CD14-positive monocyte (primary cell): Measurements from ENCODE around the gene GSTA4. TPM values are rescaled to one million over a fixed set of nuclear protein-coding genes. Genes with fewer than 3 reads are reported as not detected.

Source experiments
- DNase-seq, 3 donors: peaks; one replicate each; pipeline ENCODE4 v3.0.0-alpha.2; 2011 to 2022
- H2AFZ ChIP-seq: 2 replicates; pipeline ENCODE4 v1.6.0; 2012; ENCODE audit warnings: mild to moderate bottlenecking, low read depth, low read length, inconsistent platforms; ENCODE audit not compliant: insufficient read depth, poor library complexity, severe bottlenecking
- H3K27ac ChIP-seq, 2 donors: 1 replicate in 1 of 2; 2 replicates in 1 of 2; pipeline ENCODE4 v1.5.1; 2012 to 2013; ENCODE audit warnings: low read length in 2 of 2, control low read depth in 1 of 2, inconsistent platforms in 1 of 2, low read depth in 1 of 2, mild to moderate bottlenecking in 1 of 2
- H3K27me3 ChIP-seq, 2 donors: one replicate each; pipeline versions ENCODE4 v1.6.0 to v1.6.1; 2011 to 2013; ENCODE audit warnings: low read length in 2 of 2; ENCODE audit not compliant: control insufficient read depth in 2 of 2, insufficient read depth in 2 of 2
- H3K36me3 ChIP-seq, 2 donors: replicated peaks in 1 of 2; 1 replicate in 1 of 2; 2 replicates in 1 of 2; pipeline versions ENCODE4 v1.5.1 to v1.6.1; 2012 to 2013; ENCODE audit warnings: low read length in 2 of 2, control low read depth in 1 of 2, inconsistent platforms in 1 of 2, mild to moderate bottlenecking in 1 of 2; ENCODE audit not compliant: insufficient read depth in 2 of 2, control insufficient read depth in 1 of 2
- H3K4me1 ChIP-seq, 2 donors: 1 replicate in 1 of 2; 2 replicates in 1 of 2; pipeline versions ENCODE4 v1.5.1 to v1.6.1; 2012 to 2013; ENCODE audit warnings: low read length in 2 of 2, control low read depth in 1 of 2, inconsistent platforms in 1 of 2, mild to moderate bottlenecking in 1 of 2, moderate library complexity in 1 of 2; ENCODE audit not compliant: insufficient read depth in 2 of 2, control insufficient read depth in 1 of 2
- H3K4me2 ChIP-seq: replicated peaks from 2 replicates; pipeline ENCODE3; 2012; ENCODE audit warnings: low read length, moderate library complexity, mild to moderate bottlenecking; ENCODE audit not compliant: poor library complexity, severe bottlenecking; ENCODE audit errors: extremely low read depth
- H3K4me3 ChIP-seq, 3 experiments: fragments of 200-600 bp in 1 of 3; sonication (generic) in 1 of 3; replicated peaks in 1 of 3; 1 replicate in 2 of 3; 2 replicates in 1 of 3; pipeline ENCODE4 v1.5.1; 2011 to 2013; ENCODE audit warnings: low read length in 3 of 3, mild to moderate bottlenecking in 3 of 3, control low read depth in 2 of 3, low read depth in 2 of 3, inconsistent platforms in 1 of 3, moderate library complexity in 1 of 3
- H3K79me2 ChIP-seq: 2 replicates; pipeline ENCODE4 v1.6.0; 2012; ENCODE audit warnings: mild to moderate bottlenecking, control low read depth, inconsistent platforms, low read length, moderate library complexity; ENCODE audit not compliant: insufficient read depth
- H3K9ac ChIP-seq: 2 replicates; pipeline ENCODE4 v1.6.0; 2017; ENCODE audit warnings: low read length, mild to moderate bottlenecking; ENCODE audit not compliant: insufficient read depth, poor library complexity, severe bottlenecking
- H3K9me3 ChIP-seq, 2 donors: replicated peaks in 1 of 2; 1 replicate in 1 of 2; 2 replicates in 1 of 2; pipeline versions ENCODE4 v1.5.1 to v1.6.1; 2012 to 2013; ENCODE audit warnings: low read length in 2 of 2, control low read depth in 1 of 2; ENCODE audit not compliant: control insufficient read depth in 1 of 2, insufficient read depth in 1 of 2
- H4K20me1 ChIP-seq: 2 replicates; pipeline ENCODE4 v1.6.0; 2012; ENCODE audit warnings: mild to moderate bottlenecking, low read length, control low read depth, moderate library complexity; ENCODE audit not compliant: insufficient read depth
- H3K27ac Mint-ChIP-seq, 7 donors: one replicate each; pipeline ENCODE4 v1.8.0; 2020; ENCODE audit warnings: mild to moderate bottlenecking in 7 of 7, mixed read lengths in 7 of 7, moderate library complexity in 6 of 7, inconsistent platforms in 2 of 7
- H3K27me3 Mint-ChIP-seq, 3 donors: one replicate each; pipeline ENCODE4 v1.8.0; 2021 to 2022; ENCODE audit warnings: low read depth in 3 of 3, mild to moderate bottlenecking in 3 of 3, mixed read lengths in 3 of 3, moderate library complexity in 3 of 3, inconsistent platforms in 1 of 3
- H3K36me3 Mint-ChIP-seq, 2 donors: one replicate each; pipeline ENCODE4 v1.8.0; 2020; ENCODE audit warnings: mixed read lengths in 2 of 2, inconsistent platforms in 1 of 2, mild to moderate bottlenecking in 1 of 2
- H3K4me1 Mint-ChIP-seq: one replicate; pipeline ENCODE4 v1.8.0; 2020; ENCODE audit warnings: mild to moderate bottlenecking, mixed read lengths
- H3K4me3 Mint-ChIP-seq, 2 donors: one replicate each; pipeline ENCODE4 v1.8.0; 2020; ENCODE audit warnings: mild to moderate bottlenecking in 2 of 2, mixed read lengths in 2 of 2, moderate library complexity in 1 of 2
- H3K9me3 Mint-ChIP-seq, 7 donors: one replicate each; pipeline ENCODE4 v1.8.0; 2020 to 2022; ENCODE audit warnings: mixed read lengths in 7 of 7, mild to moderate bottlenecking in 6 of 7, moderate library complexity in 6 of 7, inconsistent platforms in 2 of 7
- CTCF ChIP-seq: fragments of 200-600 bp; IDR thresholded peaks from one replicate; pipeline ENCODE4 v1.8.0; 2022; ENCODE audit warnings: antibody characterized with exemption, mild to moderate bottlenecking
- WGBS: methylation state at CpG from one replicate; pipeline ENCODE4 v1.1.5; 2013; ENCODE audit warnings: missing lambda C conversion rate; ENCODE audit not compliant: insufficient coverage; 5-methylcytosine and 5-hydroxymethylcytosine counted together
- intact Hi-C, 2 donors: fragments of 100-400 bp; cut with micrococcal nuclease; formaldehyde crosslinking; loops; one replicate each; pipeline versions ENCODE4 v1.15.0 to v1.15.1; 2023
- polyA plus RNA-seq, 3 donors: library from polyadenylated mRNA; depleted of rRNA in 1 of 3; unstranded in 2 of 3; stranded (reverse) in 1 of 3; fragments of 300-500 nt in 2 of 3; fragments of >200 nt in 1 of 3; fragmentation: Illumina TruSeq in 2 of 3; gene quantifications; 1 replicate in 2 of 3; 2 replicates in 1 of 3; pipeline ENCODE4 v1.2.3, GENCODE V29; 2012 to 2021

The GSTA4 gene
- polyA plus RNA-seq, 3 donors = 0.34 to 0.41 (median 0.36) TPM

DNA sequence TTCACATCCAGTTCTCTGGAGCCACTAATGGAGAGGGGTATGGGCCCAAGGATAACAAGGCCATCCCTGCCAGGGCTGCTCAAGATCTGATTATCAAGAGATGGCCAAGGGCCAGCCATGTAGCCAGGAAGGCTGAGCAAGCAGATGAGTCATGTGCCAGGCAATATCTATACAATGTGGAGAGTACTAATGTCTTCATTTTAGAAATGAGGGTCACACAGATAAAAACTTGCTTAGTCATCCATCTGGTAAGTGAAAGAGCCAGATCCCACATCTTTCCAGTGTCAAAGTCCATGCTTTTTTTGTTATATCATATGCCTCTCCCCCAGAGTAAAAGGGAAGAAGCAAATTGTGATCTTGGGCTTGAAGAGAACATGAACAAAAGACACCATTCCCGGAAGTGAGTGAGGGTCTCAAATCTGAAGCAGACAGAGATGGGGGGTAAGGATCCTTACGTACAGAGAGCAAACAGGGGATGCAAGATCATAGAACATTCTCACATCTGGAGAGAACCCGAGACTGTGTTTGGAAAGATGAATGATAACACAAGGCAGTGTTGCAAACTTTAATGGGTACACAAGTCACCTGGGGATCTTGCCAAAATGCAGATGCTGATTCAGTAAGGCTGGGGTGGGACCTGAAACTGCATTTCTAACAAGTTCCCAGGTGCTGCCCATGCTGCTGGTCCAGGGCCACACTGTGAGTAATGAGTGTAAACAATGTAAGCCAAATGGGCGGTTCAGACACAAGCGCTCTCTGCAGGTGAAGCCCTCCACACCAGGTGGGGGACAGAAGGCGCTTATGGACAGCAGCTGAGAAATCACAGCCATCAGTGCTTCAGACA is 65.5 kb downstream of the GSTA4 start:
- H3K9me3 Mint-ChIP-seq = peaks cover 0 to 11% (median 5%) of the 10 kb centered on the region in 7 donors
- H3K27ac Mint-ChIP-seq = no peak overlapping the region
- H3K4me3 Mint-ChIP-seq = no peak overlapping the region
- Histone ChIP-seq H3K4me3 (no peak overlapping the region), H2AFZ (no peak overlapping the region), H3K36me3 (no peaks in the 10 kb centered on the region), H3K4me1 (no peaks in the 10 kb centered on the region), H3K9ac (no peak overlapping the region), H4K20me1 (no peaks in the 10 kb centered on the region), H3K79me2 (no peaks in the 10 kb centered on the region), H3K9me3 (no peaks in the 10 kb centered on the region), H3K27me3 (no peaks in the 10 kb centered on the region), H3K4me2 (no peak overlapping the region), H3K27ac (no peak overlapping the region)
- TF ChIP-seq CTCF = no peak
- no peaks in the 10 kb centered on the region for H3K4me1 Mint-ChIP-seq
- no peak for DNase-seq
- intact Hi-C loops = no loop called here
- H3K27me3 Mint-ChIP-seq = peaks cover 0 to 3% (median 2%) of the 10 kb centered on the region in 3 donors
- WGBS = 85% methylated on average over 2 of the region's 6 CpGs
- H3K36me3 Mint-ChIP-seq = no peaks in the 10 kb centered on the region

Other genes with a start within 250 kb of the GSTA4 start
- gene GSTA2, start 231.8 kb downstream of the GSTA4 start, polyA plus RNA-seq = not detected
- gene GSTA1, start 191.5 kb downstream of the GSTA4 start, polyA plus RNA-seq = not detected
- gene GSTA5, start 154.5 kb downstream of the GSTA4 start, polyA plus RNA-seq = not detected
- gene GSTA3, start 85.6 kb downstream of the GSTA4 start, polyA plus RNA-seq = not detected
- 1 to 10 TPM; 1.6 to 4.6 (median 3.5) TPM for gene CILK1, start 66.5 kb upstream of the GSTA4 start, polyA plus RNA-seq
- 100 to 1,000 TPM in 1 of 3 donors, 10 to 100 TPM in 2; 47.7 to 105 (median 61.5) TPM for gene FBXO9, start 70.1 kb upstream of the GSTA4 start, polyA plus RNA-seq
- under 1 TPM in 1 of 3 donors, not detected in 2; 0.08 TPM for gene GCM1, start 153.6 kb upstream of the GSTA4 start, polyA plus RNA-seq